Spleen (tissue), 11 donors: ENCODE measurements around the gene BCAS4. TPM values are rescaled to one million over a fixed set of nuclear protein-coding genes. Genes with fewer than 3 reads are reported as not detected.

Experiments
- DNase-seq: peaks from one replicate; pipeline ENCODE4 v3.0.0-alpha.2; 2020
- H3K27ac ChIP-seq, 8 donors: fragments of 200-600 bp; sonication (generic) in 7 of 8; 1 replicate in 4 of 8; 2 replicates in 4 of 8; pipeline versions ENCODE4 v1.5.0 to v1.8.0; 2016 to 2021; ENCODE audit warnings: inconsistent platforms in 4 of 8, mild to moderate bottlenecking in 4 of 8, moderate library complexity in 1 of 8
- H3K27me3 ChIP-seq, 7 donors: fragments of 200-600 bp; sonication (generic) in 6 of 7; replicated peaks in 1 of 7; 1 replicate in 4 of 7; 2 replicates in 3 of 7; pipeline versions ENCODE4 v1.5.0 to v1.8.0; 2016 to 2021; ENCODE audit warnings: inconsistent platforms in 3 of 7, mild to moderate bottlenecking in 1 of 7
- H3K36me3 ChIP-seq, 6 donors: fragments of 200-600 bp; sonication (generic) in 5 of 6; 1 replicate in 4 of 6; 2 replicates in 2 of 6; pipeline versions ENCODE4 v1.5.0 to v1.8.0; 2016 to 2021; ENCODE audit warnings: inconsistent platforms in 2 of 6
- H3K4me1 ChIP-seq, 6 donors: fragments of 200-600 bp; sonication (generic) in 5 of 6; 1 replicate in 3 of 6; 2 replicates in 3 of 6; pipeline versions ENCODE4 v1.5.0 to v1.8.0; 2016 to 2021; ENCODE audit warnings: inconsistent platforms in 3 of 6
- H3K4me3 ChIP-seq, 8 donors: fragments of 200-600 bp; sonication (generic) in 7 of 8; 1 replicate in 4 of 8; 2 replicates in 4 of 8; pipeline versions ENCODE4 v1.5.0 to v1.8.0; 2016 to 2021; ENCODE audit warnings: inconsistent platforms in 4 of 8, mild to moderate bottlenecking in 4 of 8, moderate library complexity in 2 of 8
- H3K9me3 ChIP-seq, 8 donors: fragments of 200-600 bp; sonication (generic) in 7 of 8; 1 replicate in 4 of 8; 2 replicates in 4 of 8; pipeline versions ENCODE4 v1.5.0 to v1.8.0; 2016 to 2021; ENCODE audit warnings: inconsistent platforms in 4 of 8
- CTCF ChIP-seq, 11 experiments: fragments of 200-600 bp in 7 of 11; fragments of 450-650 bp in 4 of 11; sonication (generic) in 4 of 11; IDR thresholded peaks in 8 of 11; conservative IDR thresholded peaks in 3 of 11; 1 replicate in 7 of 11; 2 replicates in 4 of 11; pipeline versions ENCODE4 v1.4.0 to v1.8.0; 2016 to 2021; ENCODE audit warnings: antibody characterized with exemption in 11 of 11, inconsistent platforms in 4 of 11, mild to moderate bottlenecking in 1 of 11
- POLR2A ChIP-seq, 3 donors: fragments of 450-650 bp; IDR thresholded peaks; one replicate each; pipeline ENCODE4 v1.5.1; 2017; ENCODE audit warnings: antibody characterized with exemption in 3 of 3, mild to moderate bottlenecking in 1 of 3
- POLR2AphosphoS5 ChIP-seq, 3 donors: sonication (generic); formaldehyde crosslinking; IDR thresholded peaks; one replicate each; pipeline ENCODE4 v1.5.1; 2017; ENCODE audit warnings: antibody characterized with exemption in 3 of 3
- WGBS, 5 donors: extraction: QIAGEN DNeasy Blood & Tissue Kit in 3 of 5; methylation state at CpG; one replicate each; pipeline versions ENCODE4 v1.1.5 to v1.1.7; 2013 to 2018; 5-methylcytosine and 5-hydroxymethylcytosine counted together
- intact Hi-C: fragments of 100-400 bp; cut with DNase I; formaldehyde crosslinking; loops from one replicate; pipeline ENCODE4 v1.15.0; 2023; ENCODE audit warnings: low total_unique reads
- polyA plus RNA-seq, 3 donors: library from polyadenylated mRNA; stranded (reverse); fragments of 200-250 nt; gene quantifications; one replicate each; pipeline ENCODE4 v1.2.1, GENCODE V29; 2013
- total RNA-seq, 7 donors: library from RNA; depleted of rRNA in 3 of 7; stranded (reverse); fragments of >200 nt in 3 of 7; fragmentation: NEBNext Ultra II Directional in 4 of 7; extraction: Animal tissue kit (Norgen Biotek cat#: 25700) in 4 of 7; gene quantifications; one replicate each; pipeline versions ENCODE4 v1.1.0 to v1.2.1, GENCODE V29; 2016 to 2021
- donor health status: healthy with polysubstance abuse.
- donor health status: DM: no; HTN: no; CAD: no; lungs with moderate emphysema.
- donor health status: DM: no; HTN: no; CAD: no.
- donor health status: Bipolar disorder and iron deficiency.
- donor health status: healthy.
- donor health status: DM: no; HTN: no; CAD: no.
- donor health status: DM: yes; HTN: yes; CAD: no.

The BCAS4 gene
- total and polyA plus RNA-seq, 10 donors = 11.8 to 33.3 (median 19.7) TPM

DNA sequence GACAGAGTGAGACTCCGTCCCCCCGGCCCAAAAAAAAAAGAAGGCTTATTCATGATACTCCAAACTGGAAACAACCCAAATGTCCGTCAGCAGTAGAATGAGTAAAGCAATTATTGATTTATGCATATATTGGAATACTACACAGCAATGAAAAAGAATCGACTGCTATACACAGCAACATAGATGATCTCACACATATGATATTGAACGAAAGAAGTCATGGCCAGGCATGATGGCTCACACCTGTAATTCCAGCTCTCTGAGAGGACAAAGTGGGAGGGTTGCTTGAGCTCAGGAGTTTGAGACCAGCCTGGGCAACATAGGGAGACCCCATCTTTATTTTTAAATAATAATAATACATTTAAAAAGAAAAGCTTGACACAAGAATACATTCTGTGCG lies 28.5 kb downstream of the BCAS4 start:
- no peak for TF ChIP-seq POLR2A (IDR thresholded peaks at IDR 0.05)
- TF ChIP-seq POLR2AphosphoS5 (IDR thresholded peaks at IDR 0.05) = no peak
- TF ChIP-seq CTCF (IDR thresholded peaks at IDR 0.05 in 8 of 11, conservative IDR thresholded peaks at IDR 0.05 in 3 of 11) = no peak
- Histone ChIP-seq H3K27me3 (no peaks in the 10 kb centered on the region), H3K4me3 (no peak overlapping the region), H3K4me1 (peaks cover 9 to 46% (median 36%) of the 10 kb centered on the region in 6 donors), H3K36me3 (peaks cover 0 to 14% (median 0%) of the 10 kb centered on the region in 6 donors), H3K27ac (no peak overlapping the region), H3K9me3 (peaks cover 0 to 4% (median 0%) of the 10 kb centered on the region in 8 donors)
- no peak for DNase-seq
- intact Hi-C loops = no loop called here
- WGBS, 5 donors = 94 to 98% (median 97%) methylated on average over 6 of the region's 6 CpGs

GRCh38 chr20:50824137-50824536 lies 29.3 kb downstream of the BCAS4 start:
- Histone ChIP-seq H3K36me3 (peaks cover 0 to 20% (median 0%) of the 10 kb centered on the region in 6 donors), H3K4me3 (no peak overlapping the region), H3K27me3 (no peaks in the 10 kb centered on the region), H3K4me1 (peaks cover 9 to 38% (median 28%) of the 10 kb centered on the region in 6 donors), H3K9me3 (peaks cover 0 to 4% (median 0%) of the 10 kb centered on the region in 8 donors), H3K27ac (no peak overlapping the region)
- intact Hi-C loops = no loop called here
- no peak for DNase-seq
- 44 to 77% (median 64%) methylated on average over 3 of the region's 3 CpGs for WGBS, 5 donors
- TF ChIP-seq POLR2AphosphoS5 (IDR thresholded peaks at IDR 0.05) (no peak), CTCF (IDR thresholded peaks at IDR 0.05 in 8 of 11, conservative IDR thresholded peaks at IDR 0.05 in 3 of 11) (no peak), POLR2A (IDR thresholded peaks at IDR 0.05) (no peak)

GRCh38 chr20:50826121-50826520 lies 31.3 kb downstream of the BCAS4 start:
- no peak overlapping the region for H3K27ac ChIP-seq
- 82 to 90% (median 84%) methylated on average over 2 of the region's 2 CpGs for WGBS, 5 donors
- intact Hi-C loops = no loop called here

More at GRCh38 chr20:50826121-50826520, 31.3 kb downstream of the BCAS4 start:
- no peak overlapping the region for H3K4me3 ChIP-seq
- H3K4me1 ChIP-seq = peaks cover 0 to 18% (median 10%) of the 10 kb centered on the region in 6 donors
- H3K36me3 ChIP-seq = peaks cover 0 to 34% (median 2%) of the 10 kb centered on the region in 6 donors
- no peak for DNase-seq
- H3K9me3 ChIP-seq = peaks cover 0 to 4% (median 0%) of the 10 kb centered on the region in 8 donors
- H3K27me3 ChIP-seq = no peaks in the 10 kb centered on the region
- no peak for TF ChIP-seq POLR2AphosphoS5 (IDR thresholded peaks at IDR 0.05)
- TF ChIP-seq CTCF (IDR thresholded peaks at IDR 0.05 in 8 of 11, conservative IDR thresholded peaks at IDR 0.05 in 3 of 11) = no peak
- no peak for TF ChIP-seq POLR2A (IDR thresholded peaks at IDR 0.05)
